Right lobe of liver (tissue), 6 donors: ENCODE data around the gene NTN1. TPM values are rescaled to one million over a fixed set of nuclear protein-coding genes. Genes with fewer than 3 reads are reported as not detected.

Source experiments
- ATAC-seq, 4 donors: fragments of 200-7000 bp; cut with Tn5 transposase; one replicate each; pipeline ENCODE4 v1.9.1; 2020; ENCODE audit warnings: mild to moderate bottlenecking in 4 of 4, moderate library complexity in 4 of 4
- DNase-seq, 3 donors: peaks; one replicate each; pipeline ENCODE4 v3.0.0-alpha.2; 2020
- H3K27ac ChIP-seq, 3 donors: fragments of 200-600 bp; one replicate each; pipeline ENCODE4 v1.8.0; 2022
- H3K27me3 ChIP-seq, 2 donors: fragments of 200-600 bp; one replicate each; pipeline ENCODE4 v1.8.0; 2022
- H3K36me3 ChIP-seq, 4 donors: fragments of 200-600 bp; sonication (generic) in 1 of 4; one replicate each; pipeline versions ENCODE4 v1.5.1 to v1.8.0; 2017 to 2022; ENCODE audit warnings: control low read depth in 1 of 4
- H3K4me1 ChIP-seq, 4 donors: fragments of 200-600 bp; sonication (generic) in 1 of 4; one replicate each; pipeline versions ENCODE4 v1.5.1 to v1.8.0; 2017 to 2022; ENCODE audit warnings: control low read depth in 1 of 4
- H3K4me3 ChIP-seq, 3 donors: fragments of 200-600 bp; one replicate each; pipeline ENCODE4 v1.8.0; 2022
- H3K9me3 ChIP-seq, 4 donors: fragments of 200-600 bp; sonication (generic) in 1 of 4; one replicate each; pipeline versions ENCODE4 v1.5.1 to v1.8.0; 2017 to 2022; ENCODE audit warnings: control low read depth in 1 of 4
- CTCF ChIP-seq, 4 donors: fragments of 200-600 bp in 3 of 4; fragments of 450-650 bp in 1 of 4; IDR thresholded peaks; one replicate each; pipeline versions ENCODE4 v1.5.1 to v1.8.0; 2016 to 2022; ENCODE audit warnings: antibody characterized with exemption in 4 of 4, mild to moderate bottlenecking in 2 of 4
- POLR2A ChIP-seq: fragments of 450-650 bp; IDR thresholded peaks from one replicate; pipeline ENCODE4 v1.6.1; 2017; ENCODE audit warnings: antibody characterized with exemption, mild to moderate bottlenecking
- WGBS: methylation state at CpG from one replicate; pipeline ENCODE4 v1.1.6; 2018; ENCODE audit warnings: low coverage, low lambda C conversion rate; ENCODE audit not compliant: insufficient coverage; ENCODE audit errors: missing lambda C conversion rate; 5-methylcytosine and 5-hydroxymethylcytosine counted together
- intact Hi-C, 2 donors: fragments of 100-400 bp; cut with DNase I; formaldehyde crosslinking; loops; one replicate each; pipeline versions ENCODE4 v1.11.2 to v1.14.1; 2022
- total RNA-seq, 6 experiments: library from RNA; depleted of rRNA in 2 of 6; stranded (reverse); fragments of >200 nt in 2 of 6; fragmentation: NEBNext Ultra II Directional in 3 of 6; extraction: Animal tissue kit (Norgen Biotek cat#: 25700) in 3 of 6; gene quantifications; one replicate each; pipeline versions ENCODE4 v1.1.0 to v1.2.4, GENCODE V29; 2016 to 2023
- donor health status: DM: no; HTN: yes; CAD: no.
- donor health status: DM: no; HTN: no; CAD: no.
- donor health status: DM: no; HTN: no; CAD: no.
- donor health status: DM: no; HTN: yes; CAD: no.
- donor health status: DM: no; HTN: yes; CAD: no.

The NTN1 gene
- total RNA-seq, 6 experiments from 2014 or later = 3.5 to 12.5 (median 8.5) TPM

DNA sequence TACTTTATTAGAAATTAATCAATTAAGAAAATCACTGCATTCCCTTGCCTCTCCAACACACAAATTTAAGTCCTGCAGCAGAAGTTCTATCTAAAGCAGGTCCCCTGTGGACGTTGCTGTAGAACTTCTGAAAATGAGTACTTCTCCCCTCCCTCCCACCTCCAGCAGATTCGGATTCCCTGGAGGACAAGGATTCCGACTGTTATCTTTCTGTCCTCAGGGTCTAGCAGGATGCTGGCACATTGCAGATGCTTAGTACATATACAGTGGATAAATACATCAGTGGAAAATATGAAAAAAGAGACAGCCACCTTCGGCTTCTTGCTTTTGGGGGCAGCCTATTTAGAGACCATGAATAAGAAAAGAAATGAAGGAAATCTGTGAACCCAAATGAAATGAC is 32.1 kb downstream of the NTN1 start:
- 81% methylated on average over 4 of the region's 4 CpGs for WGBS

DNA sequence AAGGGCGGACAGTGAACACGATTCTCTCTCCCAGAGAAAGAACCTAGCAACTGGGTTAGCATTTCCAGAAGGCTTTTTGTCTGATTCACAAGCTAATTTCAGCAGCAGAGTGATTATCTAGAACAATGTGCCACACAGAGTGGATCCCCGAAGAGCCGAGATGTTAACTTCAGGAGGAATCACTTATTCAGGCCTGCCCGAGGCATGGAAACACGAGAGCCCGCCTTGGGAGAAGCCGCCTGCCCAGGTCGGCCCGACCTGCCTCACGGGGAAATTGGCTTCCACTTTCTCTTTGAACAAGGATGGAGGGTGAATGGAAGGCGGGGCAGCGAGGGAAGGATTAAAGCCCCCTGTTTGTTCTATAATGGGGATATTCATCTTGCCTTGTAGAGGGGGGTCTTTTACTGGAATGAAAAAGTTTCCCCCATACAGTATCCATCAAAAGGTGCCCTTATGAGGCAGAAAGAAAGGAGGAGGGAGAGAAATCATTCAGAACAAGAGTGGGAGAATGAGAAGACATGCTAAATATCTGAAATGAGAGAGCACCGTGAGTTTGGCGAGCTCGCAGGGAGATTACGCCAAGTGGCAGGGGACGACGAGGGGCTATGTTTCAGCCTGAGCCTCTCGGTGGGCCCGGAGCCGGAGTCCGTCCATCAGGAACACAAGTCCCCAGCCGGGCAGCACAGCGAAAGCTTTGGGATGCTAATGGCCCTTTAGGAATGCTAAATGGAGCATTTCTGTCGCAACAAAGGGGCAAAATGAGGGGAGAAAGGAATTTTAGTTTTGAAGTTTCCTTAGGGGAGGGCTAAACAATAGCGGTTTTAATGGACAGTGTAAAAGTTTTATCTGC is 33.0 kb downstream of the NTN1 start:
- no peak for TF ChIP-seq POLR2A
- no peak for TF ChIP-seq CTCF (IDR thresholded peaks at IDR 0.05)
- no peaks in the 10 kb centered on the region for H3K36me3 ChIP-seq
- no peak overlapping the region for H3K4me3 ChIP-seq
- no peak overlapping the region for H3K27ac ChIP-seq
- intact Hi-C loops = no loop called here
- no peaks in the 10 kb centered on the region for H3K9me3 ChIP-seq
- ATAC-seq (no peak), DNase-seq (no peak)
- no peaks in the 10 kb centered on the region for H3K27me3 ChIP-seq
- H3K4me1 ChIP-seq = peaks cover 0 to 41% (median 12%) of the 10 kb centered on the region in 4 donors
- 79% methylated on average over 21 of the region's 27 CpGs for WGBS

More for the DNA sequence above, 32.1 kb downstream of the NTN1 start:
- H3K4me3 ChIP-seq = no peak overlapping the region
- H3K4me1 ChIP-seq = peaks cover 0 to 41% (median 12%) of the 10 kb centered on the region in 4 donors
- no peak for DNase-seq
- H3K36me3 ChIP-seq = no peaks in the 10 kb centered on the region
- TF ChIP-seq POLR2A = no peak
- no peak for TF ChIP-seq CTCF (IDR thresholded peaks at IDR 0.05)
- intact Hi-C loops = no loop called here
- H3K27me3 ChIP-seq = no peaks in the 10 kb centered on the region
- ATAC-seq = no peak
- peak overlapping the region in 2 of 3 donors; percentile 10 to 74 for H3K27ac ChIP-seq
- H3K9me3 ChIP-seq = no peaks in the 10 kb centered on the region

DNA sequence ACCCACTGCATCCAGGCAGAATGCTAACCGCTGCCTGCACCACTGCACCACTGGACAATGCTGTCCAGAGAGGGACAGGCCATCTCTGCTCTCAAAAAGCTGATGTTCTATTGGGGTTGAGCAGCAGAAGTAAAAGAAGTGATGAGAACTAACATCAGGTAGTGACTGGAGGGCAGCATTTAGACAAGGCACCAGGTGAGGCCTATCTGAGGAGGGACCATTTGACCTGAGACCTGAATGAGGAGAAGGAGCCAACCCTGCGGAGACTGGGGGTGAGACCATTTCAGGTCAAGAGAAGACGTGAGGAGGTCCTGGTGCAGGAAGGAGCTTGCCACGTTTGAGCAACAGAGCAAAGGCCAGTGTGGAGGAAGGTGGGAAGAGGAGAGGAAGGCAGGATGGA is 34.0 kb downstream of the NTN1 start:
- Histone ChIP-seq H3K9me3 (no peaks in the 10 kb centered on the region), H3K27ac (no peak overlapping the region), H3K36me3 (no peaks in the 10 kb centered on the region), H3K27me3 (no peaks in the 10 kb centered on the region), H3K4me3 (no peak overlapping the region), H3K4me1 (peaks cover 0 to 46% (median 13%) of the 10 kb centered on the region in 4 donors)
- DNase-seq (no peak), ATAC-seq (no peak)
- TF ChIP-seq POLR2A (no peak), CTCF (IDR thresholded peaks at IDR 0.05) (no peak)
- intact Hi-C loops = no loop called here
- 85% methylated on average over 4 of the region's 4 CpGs for WGBS

DNA sequence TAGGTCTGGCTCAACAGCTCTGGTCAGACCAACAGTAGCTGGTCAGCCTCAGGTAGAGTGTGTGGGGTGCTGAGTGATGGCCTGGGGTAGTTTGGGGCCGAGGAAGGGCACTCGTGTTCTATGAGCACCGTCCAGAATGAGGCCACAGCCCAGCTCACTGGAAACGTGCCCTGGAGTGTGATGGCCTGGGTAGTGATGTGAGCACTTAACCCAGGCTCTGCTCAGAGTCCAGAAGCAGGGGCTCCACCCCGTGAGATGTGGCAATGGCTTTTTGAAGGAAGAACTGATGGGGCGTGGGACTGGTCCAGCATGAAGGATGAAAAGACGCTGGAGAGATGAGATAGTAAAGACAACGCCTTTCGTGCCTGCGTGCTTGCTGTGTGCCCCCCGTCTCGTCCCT is 35.3 kb downstream of the NTN1 start:
- no peak overlapping the region for H3K4me3 ChIP-seq
- ATAC-seq = peak; percentile 64 to 71 (median 70)
- 25% methylated on average over 8 of the region's 12 CpGs for WGBS
- H3K4me1 ChIP-seq = peaks cover 0 to 53% (median 18%) of the 10 kb centered on the region in 4 donors
- no peaks in the 10 kb centered on the region for H3K27me3 ChIP-seq
- no peaks in the 10 kb centered on the region for H3K36me3 ChIP-seq
- H3K27ac ChIP-seq = peak overlapping the region in 2 of 3 donors; percentile 52 to 80
- DNase-seq = peak; percentile 57 to 90 (median 89)
- TF ChIP-seq POLR2A (no peak), CTCF (IDR thresholded peaks at IDR 0.05) (no peak)
- H3K9me3 ChIP-seq = no peaks in the 10 kb centered on the region
- intact Hi-C loops = no loop called here
